Measurements from ENCODE around the gene ASTN2.

Gene ASTN2

DNA sequence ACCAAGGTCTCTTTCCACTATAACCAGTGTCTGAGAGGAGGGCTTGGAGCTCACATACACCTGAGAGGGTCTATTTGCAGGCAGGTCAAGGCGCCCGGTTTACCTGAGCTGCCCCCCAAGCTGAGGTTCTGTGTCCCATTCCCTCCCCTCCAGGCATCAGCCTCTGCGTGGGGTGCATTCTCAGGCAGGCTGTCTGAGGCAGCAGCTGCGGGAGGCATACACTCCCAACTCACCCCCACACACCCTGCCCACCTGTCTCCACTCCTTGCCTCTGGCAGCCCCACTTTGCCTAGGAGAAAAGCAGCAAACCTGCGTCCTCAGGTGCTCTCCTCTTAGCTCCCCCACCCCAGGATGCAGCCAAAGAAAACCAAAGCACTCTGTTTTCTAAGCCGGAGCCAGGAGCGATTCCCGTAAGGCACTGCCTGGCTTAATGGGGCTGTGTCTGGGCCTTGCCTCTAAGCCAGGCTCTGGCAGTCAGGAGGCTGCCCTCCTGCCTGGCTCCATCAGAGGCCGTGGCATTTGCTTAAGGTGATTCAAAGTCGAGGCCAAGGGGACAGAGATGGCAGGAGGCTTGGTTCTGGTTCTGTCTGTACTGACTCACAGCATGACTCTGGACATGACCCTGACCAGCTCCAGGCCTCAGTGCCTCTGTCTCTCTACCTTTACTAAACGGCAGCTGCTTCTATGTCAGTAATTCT, 867.0 kb downstream of the ASTN2 start:
- DNase-seq = no peak

DNA sequence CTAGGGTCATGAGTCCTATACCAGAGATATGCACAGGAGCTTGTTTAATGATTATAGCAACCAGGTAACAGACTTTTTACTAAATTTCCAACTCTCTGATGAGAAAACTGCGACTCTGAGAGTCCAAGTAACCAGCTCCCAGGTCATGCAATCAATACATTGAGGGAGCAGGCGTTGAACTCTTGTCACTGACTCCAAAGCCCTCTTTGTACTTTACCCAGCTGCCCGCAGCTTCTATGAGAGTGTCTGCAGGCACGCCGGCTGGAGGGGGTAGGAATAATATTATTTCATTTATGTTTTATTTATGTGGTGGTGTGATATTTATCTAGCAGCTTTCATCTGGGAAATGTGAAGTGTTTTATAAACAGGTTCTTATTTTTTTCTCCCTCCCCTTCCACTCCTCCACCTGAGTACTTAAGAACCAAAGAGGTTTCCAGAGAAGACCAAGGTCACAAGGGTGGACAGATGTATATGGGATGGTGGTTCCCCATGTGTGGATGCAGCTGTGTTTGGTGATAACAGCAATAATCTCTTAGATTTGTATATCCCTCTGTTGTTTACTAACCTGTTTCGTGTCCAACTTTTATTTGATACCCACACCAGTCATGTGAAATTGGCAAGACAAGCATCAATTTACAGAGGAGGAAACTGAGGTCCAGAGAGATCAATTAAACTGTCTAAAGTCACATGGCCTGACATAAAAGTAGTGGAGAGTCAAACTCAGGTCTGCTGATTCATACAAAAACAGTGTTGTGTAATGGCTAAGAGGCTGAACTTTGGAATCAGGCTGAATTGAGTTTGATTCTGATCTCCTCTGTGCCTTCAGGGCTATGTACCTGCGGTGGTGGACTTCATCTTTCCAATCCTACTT, 867.9 kb downstream of the ASTN2 start:
- no peak for DNase-seq

DNA sequence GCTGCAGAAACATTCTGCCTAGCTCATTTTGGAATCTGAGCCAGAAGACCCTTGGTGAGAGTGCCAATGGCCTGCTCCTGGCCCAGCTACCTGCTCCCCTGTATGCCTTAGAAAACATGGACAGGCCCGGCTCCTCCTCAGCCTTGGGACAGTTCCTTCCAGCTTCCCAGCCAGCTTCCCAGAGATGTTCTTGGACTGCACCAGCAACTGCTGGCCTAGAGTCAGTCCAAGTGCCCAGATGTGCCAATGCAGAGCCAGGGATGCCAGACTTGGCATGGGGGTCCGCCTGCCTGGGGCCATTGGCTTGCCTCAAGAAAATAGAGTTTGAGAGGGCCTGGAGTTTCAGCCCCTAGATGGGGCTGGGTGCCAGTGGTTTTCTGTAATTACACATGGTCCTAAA, 870.0 kb downstream of the ASTN2 start:
- no peak for DNase-seq

GRCh38 chr9:116543731-116544400, 871.0 kb downstream of the ASTN2 start:
- no peak for DNase-seq

GRCh38 chr9:116541402-116541801, 873.5 kb downstream of the ASTN2 start:
- DNase-seq = no peak

DNA sequence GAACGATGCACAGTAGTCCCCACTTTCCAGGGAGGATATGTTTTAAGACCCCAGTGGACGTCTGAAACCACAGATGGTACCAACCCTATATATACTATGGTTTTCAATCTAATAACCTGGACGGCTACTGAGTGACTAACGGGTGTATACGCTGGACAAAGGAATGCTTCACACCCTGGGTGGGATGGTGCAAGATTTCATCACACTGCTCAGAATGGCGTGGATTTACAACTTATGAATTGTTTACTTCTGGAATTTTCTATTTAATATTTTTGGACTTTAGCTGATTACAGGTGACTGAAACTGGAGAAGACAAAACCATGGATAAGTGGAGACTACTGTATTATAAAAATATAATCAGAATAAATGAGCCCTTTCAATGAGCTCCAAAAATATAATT, 875.3 kb downstream of the ASTN2 start:
- no peak for DNase-seq

- no peak for DNase-seq
These were observed 889.2 kb downstream of the ASTN2 start for GRCh38 chr9:116525611-116526010.

DNA sequence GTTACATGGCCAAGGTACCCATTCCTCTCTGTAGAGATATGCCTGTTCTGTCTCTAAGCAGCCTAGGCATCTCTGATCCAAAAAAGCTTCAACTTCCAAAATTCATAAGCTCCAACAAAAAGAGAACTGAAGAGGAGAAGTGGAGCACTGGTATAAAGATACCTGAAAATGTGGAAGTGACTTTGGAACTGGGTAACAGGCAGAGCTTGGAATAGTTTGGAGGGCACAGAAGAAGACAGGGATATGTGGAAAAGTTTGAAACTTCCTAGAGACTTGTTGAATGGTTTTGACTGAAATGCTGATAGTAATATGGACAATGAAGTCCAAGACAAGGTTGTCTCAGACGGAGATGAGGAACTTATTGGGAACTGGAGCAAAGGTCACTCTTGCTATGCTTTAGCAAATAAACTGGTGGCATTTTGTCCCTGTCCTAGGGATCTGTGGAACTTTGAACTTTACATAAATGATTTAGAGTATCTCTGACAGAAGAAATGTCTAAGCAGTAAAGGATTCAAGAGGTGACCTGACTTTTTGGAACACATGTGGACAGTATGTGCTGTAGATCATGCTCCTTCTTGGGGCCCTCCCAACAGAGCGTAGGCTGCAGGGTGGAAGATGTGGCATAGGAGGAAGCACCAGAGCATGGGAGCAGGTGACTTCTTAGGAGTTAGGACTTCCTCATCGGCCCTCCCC, 889.9 kb downstream of the ASTN2 start:
- DNase-seq = no peak

DNA sequence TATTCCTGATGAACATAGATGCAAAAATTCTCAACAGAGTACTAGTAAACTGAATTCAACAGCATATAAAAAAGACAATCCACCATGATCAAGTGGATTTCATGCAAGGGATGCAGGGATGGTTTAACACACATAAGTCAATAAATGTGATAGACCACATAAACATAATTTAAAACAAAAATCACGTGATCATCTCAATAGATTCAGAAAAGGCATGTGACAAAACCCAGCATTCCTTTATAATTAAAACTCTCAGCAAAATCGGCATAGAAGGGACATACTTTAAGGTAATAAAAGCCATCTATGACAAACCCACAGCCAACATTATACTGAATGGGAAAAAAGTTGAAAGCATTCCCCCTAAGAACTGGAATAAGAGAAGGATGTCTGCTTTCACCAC, 894.6 kb downstream of the ASTN2 start:
- no peak for DNase-seq

GRCh38 chr9:116516456-116516855, 898.4 kb downstream of the ASTN2 start:
- no peak for DNase-seq

DNA sequence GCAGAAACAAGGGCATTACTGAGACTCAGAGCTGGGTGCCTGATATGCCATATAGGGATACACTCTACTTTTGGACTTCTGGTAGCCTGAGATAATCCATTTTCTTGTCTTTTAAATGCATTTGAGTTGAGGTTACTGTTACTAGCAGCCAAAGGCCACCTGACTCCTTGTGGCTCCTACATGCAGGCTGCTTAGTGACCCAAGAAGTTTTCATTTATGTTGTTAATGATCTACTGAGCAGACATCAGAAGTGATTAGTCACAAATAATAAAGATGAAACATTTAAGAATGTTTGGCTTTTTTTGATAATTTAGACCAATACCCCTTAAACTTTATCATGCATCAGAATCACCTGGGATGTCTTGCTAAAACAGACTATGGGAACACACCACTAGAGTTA, 899.3 kb downstream of the ASTN2 start:
- no peak for DNase-seq

DNA sequence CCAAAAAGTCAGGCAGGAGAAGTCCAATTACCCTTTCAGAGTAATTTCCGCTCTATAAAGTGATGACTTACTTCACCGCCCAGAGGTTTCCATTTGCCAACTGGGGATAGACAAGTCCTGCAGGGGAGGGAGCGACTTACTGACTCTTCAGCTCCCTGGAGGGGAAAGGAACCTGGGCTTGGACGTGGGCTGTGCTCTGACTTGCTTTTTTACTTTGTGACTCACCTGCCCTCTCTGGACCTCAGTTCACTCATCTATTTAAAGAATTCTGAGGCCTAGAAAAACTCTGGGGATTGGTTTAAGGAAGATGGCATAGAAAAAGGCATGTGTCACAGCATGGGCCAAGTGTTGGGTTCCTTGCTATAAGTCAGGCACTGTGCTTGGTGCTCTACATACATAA, 908.2 kb downstream of the ASTN2 start:
- no peak for DNase-seq

DNA sequence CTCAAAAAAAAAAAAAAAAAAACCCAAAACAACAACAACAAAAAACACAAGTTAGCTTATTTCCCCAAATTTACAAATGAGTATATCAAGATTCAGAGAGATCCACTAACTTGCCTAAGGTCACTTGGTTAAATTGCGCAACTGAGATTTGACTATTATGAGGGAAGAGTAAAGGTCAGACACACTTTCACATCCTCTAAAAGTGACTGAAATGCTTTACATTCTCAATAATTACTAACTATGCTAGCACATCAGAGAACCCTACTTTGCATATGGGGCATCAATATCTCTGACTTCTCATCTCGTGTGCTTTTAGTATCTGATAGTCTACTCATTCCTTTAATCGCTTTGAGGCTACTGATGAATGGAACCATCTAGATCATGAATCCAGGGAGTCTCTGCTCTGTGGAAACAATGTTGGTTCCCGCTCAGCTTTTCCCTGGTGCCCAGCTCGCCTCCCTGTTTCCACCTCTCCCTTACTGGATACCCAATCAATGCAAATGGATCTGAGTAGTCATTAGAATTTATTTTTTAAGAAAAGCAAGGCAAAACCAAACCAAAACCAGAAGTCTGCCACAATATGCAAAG, 909.9 kb downstream of the ASTN2 start:
- no peak for DNase-seq

DNA sequence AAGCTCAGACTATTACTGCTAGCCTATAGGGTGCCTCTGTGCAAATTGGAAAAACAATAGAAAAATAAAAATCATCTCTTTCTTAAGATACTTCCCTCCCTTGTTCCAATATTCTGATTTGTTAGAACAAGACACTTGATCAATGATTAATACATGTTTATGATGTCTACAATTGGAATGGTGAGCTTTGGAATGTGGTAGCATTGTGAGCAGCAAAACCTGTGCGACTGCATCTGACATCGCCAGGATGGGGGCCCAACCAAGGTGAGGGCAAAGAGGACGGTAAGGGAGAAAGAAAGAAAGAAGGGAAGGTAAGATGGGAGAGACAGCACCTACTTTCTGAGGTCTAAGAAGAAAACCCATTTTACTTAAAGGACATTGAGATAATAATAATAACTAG, 910.8 kb downstream of the ASTN2 start:
- DNase-seq = no peak

DNA sequence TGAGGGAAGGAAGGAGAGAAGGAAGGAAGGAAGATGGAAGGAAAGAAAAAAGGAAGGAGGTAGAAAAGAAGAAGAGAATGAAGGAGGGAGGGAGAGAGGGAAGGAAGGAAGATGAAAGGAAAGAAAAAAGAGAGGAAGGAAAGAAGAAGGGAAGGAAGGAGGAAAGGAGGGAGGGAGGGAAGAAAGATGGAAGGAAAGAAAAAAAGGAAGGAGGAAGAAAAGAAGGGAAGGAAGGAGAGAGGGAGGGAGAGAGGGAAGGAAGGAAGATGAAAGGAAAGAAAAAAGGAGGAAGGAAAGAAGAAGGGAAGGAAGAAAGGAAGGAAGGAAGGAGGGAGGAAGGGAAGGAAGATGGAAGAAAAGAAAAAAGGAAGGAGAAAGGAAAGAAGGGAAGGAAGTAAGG, 912.1 kb downstream of the ASTN2 start:
- no peak for DNase-seq

DNA sequence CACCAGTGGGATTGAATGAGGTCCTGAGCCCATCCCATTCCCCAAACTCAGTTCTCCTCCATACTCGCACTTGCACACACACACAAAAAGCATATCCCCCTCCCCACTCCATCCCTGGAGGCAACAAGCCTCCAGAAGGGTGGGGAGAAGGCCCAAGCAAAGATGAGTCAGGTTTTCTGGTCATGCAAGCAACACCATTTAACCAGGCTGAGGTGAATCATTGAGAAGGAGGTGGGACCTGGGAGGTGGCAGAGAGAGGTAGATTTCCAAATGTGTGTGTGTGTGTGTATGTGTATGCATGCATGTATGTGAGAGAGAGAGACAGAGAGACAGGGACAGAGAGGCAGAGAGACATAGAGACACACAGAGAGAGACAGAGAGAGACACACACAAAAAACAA, 913.0 kb downstream of the ASTN2 start:
- no peak for DNase-seq

DNA sequence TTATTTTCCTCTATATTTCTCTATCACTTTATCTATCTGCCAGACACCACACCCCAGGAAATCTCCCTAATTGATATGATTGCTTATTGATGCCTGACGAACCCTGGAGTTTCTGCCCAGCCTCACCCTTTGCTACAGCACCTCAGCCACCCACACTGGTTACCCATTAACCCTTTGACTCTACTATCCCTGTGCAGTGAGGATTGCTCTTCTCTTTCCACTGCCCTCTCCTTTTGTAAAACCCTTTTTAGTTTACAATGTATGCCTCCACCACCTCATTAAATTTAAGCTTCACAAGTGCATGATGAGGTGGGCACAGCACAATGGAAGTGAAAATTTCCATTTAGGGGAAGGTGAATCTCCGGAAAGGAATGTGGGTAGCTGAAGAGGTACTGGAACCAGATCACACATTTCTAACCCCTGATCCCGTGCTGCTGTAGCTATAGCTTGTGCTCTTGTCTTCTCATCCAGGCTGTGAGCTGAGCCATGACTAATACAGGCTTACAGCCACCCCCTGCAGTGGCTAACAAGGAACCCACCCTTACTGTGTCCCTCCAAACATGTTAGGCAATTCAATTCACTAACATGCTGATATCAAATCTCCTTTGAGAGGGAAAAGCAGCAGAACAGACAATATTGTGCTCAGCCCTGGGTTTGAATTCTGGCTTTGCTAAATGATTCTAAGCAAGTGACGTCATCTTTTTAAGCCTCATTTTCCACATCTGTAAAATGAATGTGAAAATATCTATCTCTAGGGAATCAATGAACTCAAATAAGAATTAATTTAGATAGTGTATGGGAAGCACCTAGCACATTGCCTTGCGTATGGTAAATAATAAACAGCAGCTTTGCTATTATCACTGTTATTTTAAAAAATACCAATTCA, 914.6 kb downstream of the ASTN2 start:
- peak in 1 of 2 experiments; percentile 16 for DNase-seq

- DNase-seq = no peak
These were observed 915.4 kb downstream of the ASTN2 start for GRCh38 chr9:116499434-116499833.

- no peak for DNase-seq
These were observed 917.6 kb downstream of the ASTN2 start for GRCh38 chr9:116497095-116497890.

GRCh38 chr9:116496167-116496566, 918.7 kb downstream of the ASTN2 start:
- DNase-seq = no peak

DNA sequence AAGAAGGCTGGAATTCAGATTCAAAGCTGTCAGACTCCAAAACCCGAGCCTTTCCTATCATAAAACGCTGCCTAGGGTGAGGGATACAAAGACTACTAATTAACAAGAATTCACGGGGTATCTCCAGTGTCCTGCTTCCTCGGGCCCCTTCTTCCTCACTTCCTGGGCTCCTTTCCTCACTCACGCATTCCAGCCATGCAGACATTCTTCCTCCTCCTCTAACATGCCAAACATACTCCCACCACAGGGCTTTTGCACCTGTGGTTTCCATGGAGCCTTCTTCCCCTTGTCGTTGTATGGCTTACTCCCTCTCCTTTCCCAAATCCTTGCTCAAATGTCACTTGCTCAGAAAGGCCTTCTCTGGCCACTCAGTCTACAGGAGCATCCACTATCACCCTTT, 919.1 kb downstream of the ASTN2 start:
- DNase-seq = no peak

All from SW 1271 (cell line).